Suppressor macrophage treated with lipopolysaccharide for 1 hour (primary cell): ENCODE measurements around the gene PXMP4.
"Not testable (repeated sequence)": the region's sequence is repeated elsewhere in the genome, so short reads cannot be mapped to it uniquely, and the experiment has no call there.

Source experiments
- DNase-seq, 3 donors: peaks; one replicate each; pipeline ENCODE4 v3.0.0-alpha.2; 2020 to 2022

PXMP4 gene

GRCh38 chr20:33701629-33702450 lies 18.3 kb downstream of the PXMP4 start:
- no peak for DNase-seq

- DNase-seq: not testable (repeated sequence)
Measured at GRCh38 chr20:33700696-33701441, 19.2 kb downstream of the PXMP4 start.

GRCh38 chr20:33698966-33699365 lies 21.1 kb downstream of the PXMP4 start:
- DNase-seq: not testable (repeated sequence)

GRCh38 chr20:33697129-33697528 lies 23.0 kb downstream of the PXMP4 start:
- no peak for DNase-seq

- no peak for DNase-seq
Measured at GRCh38 chr20:33696448-33696847, 23.7 kb downstream of the PXMP4 start.

GRCh38 chr20:33694639-33695012 lies 25.5 kb downstream of the PXMP4 start:
- no peak for DNase-seq

GRCh38 chr20:33693741-33694638 lies 26.1 kb downstream of the PXMP4 start:
- no peak for DNase-seq

GRCh38 chr20:33693289-33693688 lies 26.8 kb downstream of the PXMP4 start:
- DNase-seq: no peak

GRCh38 chr20:33689973-33690372 lies 30.1 kb downstream of the PXMP4 start:
- DNase-seq: peak; percentile 57 to 66 (median 64)

- no peak for DNase-seq
Measured at GRCh38 chr20:33689493-33689892, 30.6 kb downstream of the PXMP4 start.

GRCh38 chr20:33688938-33689424 lies 31.1 kb downstream of the PXMP4 start:
- DNase-seq: no peak

- DNase-seq: no peak
Measured at GRCh38 chr20:33687993-33688937, 31.8 kb downstream of the PXMP4 start.

- peak; percentile 53 to 70 (median 55) for DNase-seq
Measured at GRCh38 chr20:33687370-33687915, 32.7 kb downstream of the PXMP4 start.

- DNase-seq: no peak
Measured at GRCh38 chr20:33686984-33687366, 33.1 kb downstream of the PXMP4 start.

- DNase-seq: peak; percentile 97 to 99 (median 99)
Measured at GRCh38 chr20:33686100-33686983, 33.8 kb downstream of the PXMP4 start, which contains the start of gene E2F1. Gene E2F1, minus strand, starts transcription at chr20:33686385. Its CDS starts 121 bp downstream, at chr20:33686264.

- peak; percentile 44 to 77 (median 61) for DNase-seq
Measured at GRCh38 chr20:33685328-33686099, 34.6 kb downstream of the PXMP4 start.

GRCh38 chr20:33684533-33685327 lies 35.4 kb downstream of the PXMP4 start:
- no peak for DNase-seq

GRCh38 chr20:33681728-33682353 lies 38.3 kb downstream of the PXMP4 start:
- DNase-seq: no peak
